Measurements from ENCODE around the gene RHOF. TPM values are rescaled to one million over a fixed set of nuclear protein-coding genes. Genes with fewer than 3 reads are reported as not detected.

Gene RHOF
- total and polyA plus RNA-seq, 2 of the 8 experiments (the other 6 are each of a cell fraction or from before 2014, with no cell fraction given), result 23.8 to 31.9 TPM

DNA sequence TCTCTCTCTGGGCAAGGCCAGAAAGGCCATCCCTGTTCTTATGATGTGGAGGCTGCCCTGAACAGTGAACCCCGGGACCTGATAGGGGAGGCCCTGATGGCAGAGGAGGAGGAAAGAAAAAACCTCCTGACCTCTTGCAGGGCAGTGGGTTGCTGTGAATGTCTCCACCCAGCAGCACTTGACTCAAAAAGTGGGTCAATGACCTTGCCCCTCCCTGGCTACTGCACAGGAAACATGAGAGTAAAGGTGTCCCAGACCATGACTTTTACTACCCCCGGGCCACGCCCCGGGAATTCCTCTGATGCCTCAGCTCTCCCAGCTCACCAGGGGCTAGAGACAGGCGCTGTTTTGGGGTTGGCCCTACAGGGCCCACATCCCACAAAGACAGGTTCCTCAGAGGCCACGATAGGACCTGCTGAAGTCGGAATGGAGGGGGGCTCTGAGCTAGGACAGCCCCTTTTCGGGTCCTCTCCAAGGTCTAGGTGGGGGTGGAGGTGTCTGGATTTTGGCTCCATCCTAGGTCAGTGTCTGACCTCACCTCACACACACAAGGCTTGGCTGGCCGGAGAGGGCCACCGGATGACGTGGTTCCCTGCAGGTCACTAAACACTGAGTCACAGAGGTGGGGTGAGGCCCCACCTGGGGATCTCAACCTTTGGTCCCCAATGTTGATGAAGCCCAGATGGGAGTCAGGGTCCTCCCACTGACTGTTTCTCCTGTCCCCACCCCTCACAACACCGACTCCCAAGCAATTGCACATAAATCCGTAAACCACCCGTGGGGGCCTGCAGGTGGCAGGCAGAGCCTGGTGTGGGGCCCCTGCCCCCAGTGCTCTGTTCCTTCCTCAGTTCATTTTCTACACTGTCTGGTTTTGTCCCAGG is 1.6 kb downstream of the RHOF start:
- no peak for FAIRE-seq

More for the DNA sequence above, 1.6 kb downstream of the RHOF start:
- DNase-seq (ENCODE audit: low read depth in 1 of 2, low spot score in 2 of 2), result no peak
- Histone ChIP-seq H2AFZ (ENCODE audit: low read length) (no peak overlapping the region), H2BK5ac (ENCODE audit: low read depth, low read length) (no peak overlapping the region), H3K36me3 (ENCODE audit: control insufficient read depth in 2 of 4, insufficient read depth in 4 of 4, low read length in 3 of 4) (peaks cover 0 to 4% (median 2%) of the 10 kb centered on the region in 4 experiments; a peak in 2 of 8 replicates), H2BK20ac (ENCODE audit: low read length) (no peak overlapping the region), H3K14ac (ENCODE audit: insufficient read length) (no peak overlapping the region), H2BK15ac (ENCODE audit: low read length) (no peak overlapping the region), H3K79me1 (ENCODE audit: low read depth, low read length) (0 out of 2 replicates have a peak, but pooled peaks cover 9% of the 10 kb centered on the region), H3K4me3 (ENCODE audit: extremely low read depth in 1 of 4, insufficient read depth in 2 of 4, low read depth in 3 of 4, low read length in 4 of 4) (peak overlapping the region in 1 of 4 experiments; percentile 91; a peak in 2 of 8 replicates), H3K4me2 (ENCODE audit: insufficient read depth in 1 of 2, low read depth in 2 of 2, low read length in 2 of 2) (peak overlapping the region; percentile 6 to 82), H4K91ac (replicated peaks; ENCODE audit: insufficient read length, low read length) (no peak overlapping the region), H3K23ac (ENCODE audit: insufficient read length) (no peak overlapping the region), H4K8ac (ENCODE audit: extremely low read depth, insufficient read depth, low read length) (no peak overlapping the region), H2BK12ac (ENCODE audit: low read depth, low read length) (no peak overlapping the region), H2AK5ac (ENCODE audit: low read depth, low read length) (0 out of 2 replicates have a peak overlapping the region, but pooled peaks have one; percentile 28), H3K4ac (replicated peaks; ENCODE audit: insufficient read length, low read depth, low read length) (no peak overlapping the region), H4K20me1 (replicated peaks in 1 of 2; ENCODE audit: control insufficient read depth in 1 of 2, insufficient read depth in 2 of 2, low read length in 2 of 2) (peaks cover 15 to 20% of the 10 kb centered on the region in 2 experiments), H3K27me3 (replicated peaks in 1 of 4; ENCODE audit: control insufficient read depth in 3 of 4, extremely low read depth in 1 of 4, insufficient read depth in 3 of 4, low read length in 3 of 4) (peaks cover 0 to 5% (median 1%) of the 10 kb centered on the region in 4 experiments; a peak in 2 of 7 replicates), H3K23me2 (ENCODE audit: low read depth, low read length) (peaks cover 6% of the 10 kb centered on the region; the same call in 1 of the 2 replicates), H3K9me3 (ENCODE audit: insufficient read depth in 2 of 2, low read depth in 1 of 2, low read length in 1 of 2) (no peaks in the 10 kb centered on the region), H3K18ac (ENCODE audit: extremely low read depth, low read length) (no peak overlapping the region), H4K5ac (ENCODE audit: insufficient read length, low read depth, low read length) (no peak overlapping the region), H2BK120ac (replicated peaks; ENCODE audit: low read depth, low read length) (no peak overlapping the region), H3K27ac (ENCODE audit: low read depth, low read length) (no peak overlapping the region), H3K79me2 (ENCODE audit: control insufficient read depth in 1 of 2, insufficient read depth in 2 of 2, low read length in 2 of 2) (peaks cover 0 to 5% of the 10 kb centered on the region in 2 experiments; a peak in 1 of 4 replicates), H3K9ac (replicated peaks in 1 of 4; ENCODE audit: extremely low read depth in 1 of 4, low read depth in 3 of 4, low read length in 3 of 4) (no peak overlapping the region), H3K4me1 (replicated peaks in 1 of 4; ENCODE audit: control insufficient read depth in 3 of 4, insufficient read depth in 4 of 4, low read length in 3 of 4) (peaks cover 0 to 19% (median 10%) of the 10 kb centered on the region in 4 experiments; a peak in 5 of 7 replicates), H3K56ac (replicated peaks; ENCODE audit: insufficient read length, low read depth, low read length) (no peak overlapping the region)
- TF ChIP-seq BRCA1 (IDR thresholded peaks at IDR 0.05; ENCODE audit: low read depth, low read length) (no peak), MAX (IDR thresholded peaks at IDR 0.05) (no peak), TCF12 (IDR thresholded peaks at IDR 0.05; ENCODE audit: low read depth, low read length) (no peak), SUZ12 (IDR thresholded peaks at IDR 0.05; ENCODE audit: low read length) (no peak), RNF2 (IDR thresholded peaks at IDR 0.05; ENCODE audit: borderline replicate concordance, low read depth, low read length, missing control alignments, poor library complexity, severe bottlenecking) (no peak), POLR2A (IDR thresholded peaks at IDR 0.05; ENCODE audit: control extremely low read depth in 1 of 2, low read depth in 2 of 2, low read length in 2 of 2) (no peak), ATF2 (IDR thresholded peaks at IDR 0.05; ENCODE audit: low read length) (no peak)
- ChIA-PET CTCF (ENCODE audit: partially characterized antibody) (interaction anchor here (0.7 to 18.2 kb wide), 11 partner anchors 13 to 362 kb away, joined by 3 to 363 read pairs (median 18); partner anchors contain the start of genes PSMD9 and SETD1B), POLR2A (ENCODE audit: partially characterized antibody) (interaction anchor here (27.9 to 34.9 kb wide), 2 partner anchors 5 to 8 kb away, joined by 958 read pairs; partner anchors contain the start of genes RHOF and SETD1B)
- WGBS, 2 experiments (ENCODE audit: extremely low coverage in 1 of 2, insufficient coverage in 1 of 2, insufficient read length in 1 of 2, insufficient replicate concordance in 2 of 2, low coverage in 1 of 2, low lambda C conversion rate in 2 of 2, missing lambda C conversion rate in 1 of 2), result 88% methylated on average over 14 of the region's 14 CpGs; no CpG with 5 or more reads in 1 of the 2 experiments
